ENCODE results near the gene PACRG.

- TF ChIP-seq YY1 (IDR thresholded peaks at IDR 0.05; ENCODE audit: insufficient read depth, insufficient read length) (no peak), ZNF274 (IDR thresholded peaks at IDR 0.05; ENCODE audit: low read depth, low read length) (no peak)
Observed at GRCh38 chr6:163310973-163311383, 583.2 kb downstream of the PACRG start.

Measured in NT2/D1 (cell line).